NK-92 treated with Interleukin-12 subunit alpha and Interleukin-12 subunit beta, amount 100 ng/mL, for 24 hours (cell line): ENCODE results near the gene LUZP2.

Experiments used
- DNase-seq: peaks from one replicate; lab custom pipeline; 2025; lab: John Stamatoyannopoulos, UW

LUZP2 gene

GRCh38 chr11:24716403-24716802 lies 219.6 kb downstream of the LUZP2 start:
- DNase-seq: no peak

DNA sequence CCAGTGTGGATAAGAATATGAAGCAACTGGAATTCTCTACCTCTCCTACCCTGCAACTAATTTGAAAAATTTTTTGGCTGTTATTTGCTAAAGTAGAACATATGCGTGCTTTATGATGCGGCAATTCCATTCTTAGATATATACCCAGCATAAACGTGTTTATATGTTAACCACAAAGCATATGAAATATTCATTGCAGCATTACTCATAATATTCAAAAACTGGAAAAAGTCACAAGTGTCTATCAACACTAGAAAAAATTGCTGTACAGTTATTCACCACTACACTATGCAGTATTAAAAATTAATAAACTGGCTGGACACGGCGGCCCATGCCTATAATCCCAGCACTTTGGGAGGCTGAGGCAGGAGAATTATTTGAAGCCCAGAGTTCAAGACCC lies 226.4 kb downstream of the LUZP2 start:
- no peak for DNase-seq

GRCh38 chr11:24731554-24731953 lies 234.7 kb downstream of the LUZP2 start:
- DNase-seq: no peak

DNA sequence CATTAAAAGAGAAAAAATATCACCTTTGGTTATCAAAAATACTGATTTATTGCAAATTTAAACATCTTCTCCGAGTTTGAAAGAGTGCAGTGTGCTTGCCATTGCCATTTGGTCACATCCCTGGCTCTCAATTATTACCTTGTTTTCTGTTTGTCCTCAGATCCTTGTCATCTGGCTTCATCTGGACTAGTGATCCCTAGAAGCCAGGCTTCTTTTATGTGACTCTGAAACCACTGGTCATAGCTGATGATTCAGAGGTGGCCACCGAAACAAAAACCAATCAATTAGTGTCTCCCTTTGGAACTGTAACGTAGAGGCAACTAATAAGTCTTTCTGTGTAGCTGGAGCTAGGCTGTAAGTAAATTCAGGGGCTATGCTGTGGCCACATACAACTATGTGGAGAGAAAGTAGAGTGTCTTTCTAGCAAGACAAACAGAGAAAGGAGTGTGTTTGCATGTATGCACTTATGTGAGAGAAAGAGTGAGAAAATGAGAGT lies 237.9 kb downstream of the LUZP2 start:
- DNase-seq: no peak

GRCh38 chr11:24738972-24739371 lies 242.1 kb downstream of the LUZP2 start:
- DNase-seq: no peak

- DNase-seq: no peak
Measured at GRCh38 chr11:24739637-24740036, 242.8 kb downstream of the LUZP2 start.

- DNase-seq: no peak
Measured at GRCh38 chr11:24747275-24748251, 250.7 kb downstream of the LUZP2 start.

- no peak for DNase-seq
Measured at GRCh38 chr11:24748261-24748660, 251.4 kb downstream of the LUZP2 start.

DNA sequence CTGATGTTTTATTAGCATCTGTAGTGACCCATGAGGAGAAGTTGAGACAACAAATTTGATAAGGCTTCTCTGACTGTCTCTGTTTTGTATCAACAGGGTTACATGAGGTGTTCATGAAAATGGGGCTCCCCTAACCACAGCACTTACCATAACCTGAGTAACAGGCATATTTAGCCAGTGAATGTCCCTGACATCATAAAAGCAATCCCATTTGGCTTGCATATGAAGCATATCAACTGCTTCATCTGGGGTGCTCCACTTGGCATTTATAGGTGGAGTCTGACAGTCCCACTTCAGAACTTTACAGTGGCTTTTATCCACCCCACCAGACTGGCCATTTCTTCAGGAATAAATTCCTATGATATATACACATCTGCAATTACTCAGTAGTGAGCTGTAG lies 257.6 kb downstream of the LUZP2 start:
- DNase-seq: no peak

GRCh38 chr11:24755260-24755839 lies 258.5 kb downstream of the LUZP2 start:
- DNase-seq: no peak

GRCh38 chr11:24759742-24760141 lies 262.9 kb downstream of the LUZP2 start:
- DNase-seq: no peak

GRCh38 chr11:24760681-24761080 lies 263.8 kb downstream of the LUZP2 start:
- DNase-seq: no peak

- DNase-seq: no peak
Measured at GRCh38 chr11:24762076-24762475, 265.2 kb downstream of the LUZP2 start.

- no peak for DNase-seq
Measured at GRCh38 chr11:24767411-24767810, 270.6 kb downstream of the LUZP2 start.

DNA sequence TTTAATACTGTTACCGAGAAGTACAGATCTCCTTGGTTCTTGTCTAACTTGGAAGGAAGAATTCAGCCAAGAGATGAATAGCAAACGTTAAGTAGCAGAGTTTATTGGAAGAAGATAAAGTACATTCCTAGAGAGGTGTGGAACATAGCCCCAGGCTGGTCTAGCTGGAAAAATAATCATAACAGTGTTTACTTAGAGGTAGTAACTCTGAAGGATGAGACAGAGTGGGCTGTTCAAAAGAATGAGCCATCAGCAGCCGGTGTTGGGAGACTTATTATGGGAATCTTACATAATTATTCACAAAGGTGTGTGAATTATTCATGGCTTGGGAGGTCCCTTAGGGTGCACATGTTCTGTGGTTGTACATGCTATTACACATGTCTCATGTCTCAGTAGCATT lies 276.5 kb downstream of the LUZP2 start:
- DNase-seq: no peak

DNA sequence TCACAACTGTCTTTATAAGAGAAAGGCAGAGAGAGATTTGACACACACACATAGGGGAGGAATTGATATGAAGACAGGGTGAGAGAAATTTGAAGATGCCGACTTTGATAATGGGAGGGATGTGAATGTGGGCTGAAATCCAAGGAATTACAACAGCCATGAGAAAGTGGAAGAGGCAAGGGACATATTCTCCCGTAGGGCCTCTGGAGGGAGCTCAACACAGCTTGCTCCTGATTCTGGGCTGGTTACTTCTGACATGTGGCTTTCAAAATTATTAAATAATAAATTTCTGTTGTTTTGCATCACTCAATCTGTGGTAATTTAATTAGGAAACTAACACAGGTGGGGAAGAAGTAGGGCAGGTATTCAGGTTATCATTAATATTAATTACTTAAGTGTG lies 282.9 kb downstream of the LUZP2 start:
- no peak for DNase-seq

GRCh38 chr11:24781288-24781687 lies 284.4 kb downstream of the LUZP2 start:
- DNase-seq: no peak

GRCh38 chr11:24793479-24793878 lies 296.6 kb downstream of the LUZP2 start:
- no peak for DNase-seq

- DNase-seq: no peak
Measured at GRCh38 chr11:24794064-24794463, 297.2 kb downstream of the LUZP2 start.

GRCh38 chr11:24805671-24806070 lies 308.8 kb downstream of the LUZP2 start:
- DNase-seq: no peak

DNA sequence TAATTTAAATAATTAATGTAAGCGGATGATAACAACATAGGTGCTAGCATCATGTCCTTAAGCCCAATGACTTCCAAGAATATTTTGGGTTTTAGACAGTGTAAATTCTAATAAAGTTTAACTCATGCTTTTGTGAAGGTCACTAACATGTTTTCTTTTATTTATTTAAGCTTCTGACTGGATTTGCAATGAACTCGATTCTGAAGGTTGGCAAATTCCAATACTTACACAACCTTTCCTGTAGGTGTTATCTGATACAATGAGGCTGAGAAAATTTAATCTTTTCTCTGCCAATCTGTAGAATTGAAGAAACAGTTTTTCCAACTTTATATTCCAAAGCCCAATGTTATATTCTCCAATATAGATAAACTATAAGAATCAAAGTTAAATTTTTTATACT lies 311.3 kb downstream of the LUZP2 start:
- no peak for DNase-seq

DNA sequence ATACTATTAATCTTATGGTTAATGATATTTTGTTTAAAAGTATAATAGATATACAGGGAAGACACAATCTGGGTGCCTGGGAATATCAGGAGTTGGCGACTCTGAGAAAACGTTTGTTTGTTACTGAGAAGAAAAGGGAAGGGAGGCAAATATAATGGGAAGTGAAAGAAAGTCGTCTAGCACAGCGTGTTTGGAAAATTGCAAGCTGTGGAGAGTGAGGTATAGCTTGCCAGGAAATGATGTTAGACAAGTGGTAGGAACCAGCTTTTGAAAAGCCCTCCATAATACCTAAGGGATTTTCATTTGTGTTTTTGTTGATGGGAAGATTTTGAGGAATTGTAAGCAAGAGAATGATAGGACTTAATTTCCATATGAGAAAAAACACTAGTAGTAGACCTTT lies 322.2 kb downstream of the LUZP2 start:
- no peak for DNase-seq

DNA sequence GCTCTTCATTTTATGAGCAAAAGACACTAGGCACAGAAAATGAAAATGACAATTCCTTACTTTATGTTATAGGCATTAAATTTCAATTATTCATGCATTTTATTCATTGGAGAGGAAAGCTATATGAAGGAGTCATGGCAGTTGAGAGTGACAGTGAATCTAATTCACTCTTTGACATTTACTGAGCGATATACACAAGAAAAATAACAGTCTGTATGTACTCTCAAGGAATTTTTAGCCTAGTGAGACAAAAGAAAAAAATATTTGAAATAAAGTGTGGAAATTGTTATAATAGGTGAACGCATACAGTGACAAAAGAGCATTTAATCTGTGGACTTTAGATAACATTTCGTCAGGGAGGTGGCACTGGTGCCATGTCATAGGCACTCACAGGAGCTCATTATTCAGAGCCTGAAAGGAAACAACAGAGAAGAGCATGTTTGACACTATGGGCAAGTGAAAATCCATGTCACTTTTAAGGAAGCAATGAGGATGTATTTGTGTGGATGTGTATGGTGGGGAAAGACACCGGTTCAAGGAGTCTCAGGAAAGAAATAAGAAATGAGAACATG lies 323.1 kb downstream of the LUZP2 start:
- DNase-seq: no peak
